Measurements from ENCODE around the gene CERK.
A peak's percentile ranks its signal among the peaks of the same experiment; 100 is the strongest.
"Not testable (repeated sequence)": the region's sequence is repeated elsewhere in the genome, so short reads cannot be mapped to it uniquely, and the experiment has no call there.

CERK gene

DNA sequence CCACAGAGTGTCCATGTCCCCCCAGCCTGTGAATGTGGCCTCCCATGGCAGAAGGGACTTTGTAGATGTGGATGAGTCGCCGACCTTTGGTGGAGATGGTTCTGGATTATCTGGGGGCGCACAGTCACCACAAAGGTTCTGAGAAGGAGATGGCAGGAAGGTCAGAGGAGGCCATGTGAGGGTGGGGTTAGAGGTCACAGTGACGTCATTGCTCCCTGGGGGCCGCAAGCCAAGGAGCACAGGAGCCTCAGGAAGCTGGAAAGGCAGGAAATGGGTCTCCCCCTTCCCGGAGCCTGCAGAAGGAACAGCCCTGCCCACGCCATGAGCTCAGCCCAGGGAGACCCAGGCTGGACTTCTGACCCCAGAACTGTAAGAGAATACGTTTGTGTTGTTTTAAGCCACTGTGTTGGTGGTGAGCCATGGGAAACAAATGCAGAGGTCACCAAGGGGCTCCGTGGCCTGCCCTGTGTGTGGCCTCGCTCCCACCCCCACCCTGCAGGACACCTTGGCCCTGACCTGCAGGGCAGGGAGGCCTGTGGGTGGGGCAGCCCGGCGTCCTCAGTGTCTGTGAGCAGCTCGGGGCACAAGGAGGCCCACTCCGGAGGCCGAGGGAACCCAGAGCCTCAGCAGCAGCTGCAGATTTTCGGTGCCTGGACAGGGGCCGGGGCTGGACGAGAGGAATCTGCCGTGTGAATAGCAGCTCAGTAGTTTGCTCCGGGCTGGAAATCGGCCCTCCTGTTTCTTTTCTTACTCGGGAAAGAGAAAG lies 85.8 kb downstream of the CERK start:
- TF ChIP-seq, protein P1, sequence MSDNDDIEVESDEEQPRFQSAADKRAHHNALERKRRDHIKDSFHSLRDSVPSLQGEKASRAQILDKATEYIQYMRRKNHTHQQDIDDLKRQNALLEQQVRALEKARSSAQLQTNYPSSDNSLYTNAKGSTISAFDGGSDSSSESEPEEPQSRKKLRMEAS (IDR thresholded peaks at IDR 0.05; ENCODE audit: low read depth, low read length) = no peak
- no peak overlapping the region for H3K4me3 ChIP-seq (ENCODE audit: low read depth, low read length)
- peak; percentile 48 for DNase-seq (ENCODE audit: low read depth)

DNA sequence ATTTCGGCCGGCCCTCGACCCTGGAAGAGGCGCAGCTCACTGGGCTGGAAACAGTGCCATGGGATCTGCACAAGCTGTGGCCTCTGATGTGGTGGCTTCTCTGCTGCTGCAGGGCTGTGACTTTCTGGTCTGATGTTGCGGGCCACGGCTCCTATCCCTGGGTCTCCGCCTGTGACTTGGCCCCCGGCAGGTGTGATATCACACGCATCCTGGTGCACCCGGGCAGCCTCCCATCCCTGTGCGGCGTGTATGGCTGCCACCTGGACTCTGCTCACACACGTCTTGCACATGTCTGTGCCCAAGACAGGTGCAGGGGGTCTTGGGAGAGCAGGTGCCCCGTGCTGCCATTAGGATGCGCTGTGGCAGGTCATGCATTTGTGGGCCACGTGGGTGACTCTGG lies 86.7 kb downstream of the CERK start:
- no peak for TF ChIP-seq POLR2A (IDR thresholded peaks at IDR 0.05; ENCODE audit: extremely low read depth, insufficient read length)
- TF ChIP-seq, protein P1 (IDR thresholded peaks at IDR 0.05; ENCODE audit: low read depth, low read length) = no peak
- TF ChIP-seq, protein P2, sequence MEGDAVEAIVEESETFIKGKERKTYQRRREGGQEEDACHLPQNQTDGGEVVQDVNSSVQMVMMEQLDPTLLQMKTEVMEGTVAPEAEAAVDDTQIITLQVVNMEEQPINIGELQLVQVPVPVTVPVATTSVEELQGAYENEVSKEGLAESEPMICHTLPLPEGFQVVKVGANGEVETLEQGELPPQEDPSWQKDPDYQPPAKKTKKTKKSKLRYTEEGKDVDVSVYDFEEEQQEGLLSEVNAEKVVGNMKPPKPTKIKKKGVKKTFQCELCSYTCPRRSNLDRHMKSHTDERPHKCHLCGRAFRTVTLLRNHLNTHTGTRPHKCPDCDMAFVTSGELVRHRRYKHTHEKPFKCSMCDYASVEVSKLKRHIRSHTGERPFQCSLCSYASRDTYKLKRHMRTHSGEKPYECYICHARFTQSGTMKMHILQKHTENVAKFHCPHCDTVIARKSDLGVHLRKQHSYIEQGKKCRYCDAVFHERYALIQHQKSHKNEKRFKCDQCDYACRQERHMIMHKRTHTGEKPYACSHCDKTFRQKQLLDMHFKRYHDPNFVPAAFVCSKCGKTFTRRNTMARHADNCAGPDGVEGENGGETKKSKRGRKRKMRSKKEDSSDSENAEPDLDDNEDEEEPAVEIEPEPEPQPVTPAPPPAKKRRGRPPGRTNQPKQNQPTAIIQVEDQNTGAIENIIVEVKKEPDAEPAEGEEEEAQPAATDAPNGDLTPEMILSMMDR (IDR thresholded peaks at IDR 0.05; ENCODE audit: low read depth, low read length) = no peak
- TF ChIP-seq MYC (IDR thresholded peaks at IDR 0.05; ENCODE audit: low read depth, low read length) = no peak
- no peak for DNase-seq (ENCODE audit: low read depth)
- H3K4me3 ChIP-seq (ENCODE audit: low read depth, low read length) = no peak overlapping the region

DNA sequence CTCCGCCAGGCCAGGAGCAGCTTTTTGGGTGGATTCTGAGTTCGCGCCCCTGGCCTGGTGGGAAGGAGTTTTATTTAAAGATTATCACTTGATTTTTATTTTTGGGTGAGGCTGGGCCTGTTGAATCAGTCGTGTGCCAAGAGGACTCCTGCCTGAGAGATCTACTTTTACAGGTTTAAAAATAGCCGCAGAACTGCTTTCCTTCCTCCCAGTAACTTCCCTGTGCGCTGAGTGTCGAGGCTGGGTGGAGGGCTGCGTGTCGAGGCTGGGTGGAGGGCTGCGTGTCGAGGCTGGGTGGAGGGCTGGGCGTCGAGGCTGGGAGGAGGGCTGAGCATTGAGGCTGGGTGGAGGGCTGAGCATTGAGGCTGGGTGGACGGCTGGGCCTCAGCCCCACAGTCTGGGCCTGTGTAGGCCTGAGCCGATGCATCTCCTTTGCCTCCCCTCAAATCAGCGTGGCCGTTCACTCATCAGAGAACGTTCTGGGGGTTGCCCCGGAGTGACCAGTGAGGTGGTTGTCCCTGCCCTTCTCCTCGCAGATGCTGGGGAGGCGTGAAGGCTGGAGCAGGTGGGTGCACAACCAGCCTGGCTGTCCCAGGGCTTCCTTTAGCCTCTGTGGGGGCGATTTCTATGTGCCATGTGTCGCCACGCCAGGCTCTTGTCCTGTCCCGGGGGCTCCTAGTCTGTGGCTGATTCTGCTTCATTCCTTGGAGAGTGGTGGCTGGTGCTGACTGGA lies 87.8 kb downstream of the CERK start:
- DNase-seq (ENCODE audit: low read depth) = no peak
- H3K4me3 ChIP-seq (ENCODE audit: low read depth, low read length) = no peak overlapping the region
- TF ChIP-seq, protein P1 (IDR thresholded peaks at IDR 0.05; ENCODE audit: low read depth, low read length) = no peak
- TF ChIP-seq MYC (IDR thresholded peaks at IDR 0.05; ENCODE audit: low read depth, low read length) (no peak), POLR2A (IDR thresholded peaks at IDR 0.05; ENCODE audit: extremely low read depth, insufficient read length) (no peak)
- TF ChIP-seq, protein P2 (IDR thresholded peaks at IDR 0.05; ENCODE audit: low read depth, low read length) = no peak

DNA sequence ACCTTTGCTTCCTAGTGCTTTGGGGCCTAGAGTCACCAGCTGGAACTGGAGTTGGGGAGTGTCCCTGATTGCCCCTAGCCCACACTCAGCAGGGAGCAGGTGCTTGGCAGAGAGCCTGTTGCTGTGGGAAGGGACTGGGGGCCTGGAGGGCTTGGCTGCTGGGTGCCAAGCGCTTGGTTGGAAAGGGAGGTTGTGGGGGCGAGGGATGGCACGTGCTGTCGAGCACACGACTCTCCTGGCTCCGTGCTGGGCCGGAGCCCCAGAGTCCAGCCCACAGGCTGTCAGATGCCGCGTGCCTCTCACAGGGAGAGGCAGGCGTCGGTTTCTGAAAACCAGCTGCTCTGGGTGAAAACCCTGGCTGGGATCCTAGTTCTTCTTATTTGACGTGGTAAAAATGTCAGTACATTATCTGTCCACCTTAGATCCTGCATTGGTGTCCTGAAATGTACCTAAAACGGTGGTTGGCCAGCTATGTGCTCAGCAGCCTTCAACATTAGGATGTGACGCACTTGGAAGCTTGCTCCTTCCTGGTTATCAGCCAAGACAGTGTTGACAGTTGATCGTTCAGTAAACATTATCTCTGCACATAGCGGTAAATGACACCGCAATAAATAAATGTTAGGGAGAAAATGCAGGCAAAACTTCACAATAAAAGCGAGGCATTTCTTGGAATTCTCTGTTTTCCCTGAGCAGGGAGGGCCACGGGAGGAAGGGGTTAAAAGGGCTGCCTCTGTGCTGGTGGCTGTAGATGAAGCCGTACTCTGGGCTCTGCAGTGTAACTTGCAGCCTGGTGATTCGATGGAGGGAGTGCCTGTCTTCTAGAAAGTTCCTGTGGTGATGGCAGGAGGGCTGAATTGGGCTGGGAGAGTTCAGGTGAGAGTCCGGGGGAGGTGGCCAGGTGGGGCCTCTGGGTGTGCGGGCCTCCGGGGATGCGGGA lies 88.6 kb downstream of the CERK start:
- DNase-seq (ENCODE audit: low read depth) = no peak
- no peak overlapping the region for H3K4me3 ChIP-seq (ENCODE audit: low read depth, low read length)
- TF ChIP-seq MYC (IDR thresholded peaks at IDR 0.05; ENCODE audit: low read depth, low read length) = no peak
- TF ChIP-seq POLR2A (IDR thresholded peaks at IDR 0.05; ENCODE audit: extremely low read depth, insufficient read length) = no peak
- TF ChIP-seq, protein P1 (IDR thresholded peaks at IDR 0.05; ENCODE audit: low read depth, low read length) = no peak
- TF ChIP-seq, protein P2 (IDR thresholded peaks at IDR 0.05; ENCODE audit: low read depth, low read length) = no peak

DNA sequence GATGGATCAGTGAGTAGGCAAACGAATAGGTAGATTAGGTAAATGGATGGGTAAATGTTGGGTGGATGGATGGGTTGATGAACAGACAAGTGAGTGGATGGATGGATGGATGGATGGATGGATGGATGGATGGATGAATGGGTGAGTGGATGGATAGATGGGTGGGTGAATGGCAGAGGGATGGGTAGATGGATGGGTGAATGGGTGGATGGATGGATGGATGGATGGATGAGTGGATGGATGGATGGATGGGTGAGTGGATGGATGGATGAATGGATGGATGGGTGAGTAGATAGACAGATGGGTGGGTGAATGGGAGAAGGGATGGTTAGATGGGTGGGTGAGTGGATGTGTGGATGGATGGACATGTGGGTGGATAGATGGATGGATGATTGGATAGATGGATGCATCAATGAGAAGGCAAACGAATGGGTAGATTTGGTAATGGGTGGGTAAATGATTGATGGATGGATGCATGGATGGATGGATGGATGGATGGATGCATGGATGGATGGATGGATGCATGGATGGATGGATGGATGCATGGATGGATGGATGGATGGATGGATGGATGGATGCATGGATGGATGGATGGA lies 89.7 kb downstream of the CERK start:
- DNase-seq (ENCODE audit: low read depth); H3K4me3 ChIP-seq (ENCODE audit: low read depth, low read length): not testable (repeated sequence)

DNA sequence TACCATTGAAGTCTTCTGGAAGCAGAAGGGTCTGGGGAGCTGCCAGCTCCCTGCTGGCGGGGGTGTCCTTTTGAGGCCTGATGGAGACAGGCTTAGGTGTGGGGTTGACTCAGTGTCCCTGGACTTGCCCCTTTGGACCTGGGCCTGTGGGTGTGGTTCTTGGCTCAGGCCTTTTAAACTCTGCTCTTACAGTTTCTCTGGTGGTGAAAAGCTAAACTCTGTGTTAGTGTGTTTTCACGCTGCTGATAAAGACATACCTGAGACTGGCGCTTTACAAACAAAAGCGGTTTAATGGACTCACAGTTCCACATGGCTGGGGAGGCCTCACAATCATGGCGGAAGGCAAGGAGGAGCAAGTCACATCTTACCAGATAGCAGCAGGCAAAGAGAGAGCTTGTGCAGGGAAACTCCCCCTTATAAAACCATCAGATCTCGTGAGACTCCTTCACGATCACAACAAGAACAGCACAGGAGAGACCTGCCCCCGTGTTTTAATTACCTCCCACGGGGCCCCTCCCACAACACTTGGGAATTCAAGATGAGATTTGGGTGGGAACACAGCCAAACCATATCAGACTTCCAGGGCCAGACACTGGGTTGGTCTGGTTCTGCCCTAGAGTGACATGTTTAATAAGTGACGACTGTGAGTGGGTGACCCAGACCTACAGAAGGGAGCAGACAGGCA lies 91.4 kb downstream of the CERK start:
- no peak for DNase-seq (ENCODE audit: low read depth)
- TF ChIP-seq, protein P1 (IDR thresholded peaks at IDR 0.05; ENCODE audit: low read depth, low read length) = no peak
- no peak for TF ChIP-seq MYC (IDR thresholded peaks at IDR 0.05; ENCODE audit: low read depth, low read length)
- TF ChIP-seq, protein P2 (IDR thresholded peaks at IDR 0.05; ENCODE audit: low read depth, low read length) = no peak
- TF ChIP-seq POLR2A (IDR thresholded peaks at IDR 0.05; ENCODE audit: extremely low read depth, insufficient read length) = no peak
- no peak overlapping the region for H3K4me3 ChIP-seq (ENCODE audit: low read depth, low read length)

DNA sequence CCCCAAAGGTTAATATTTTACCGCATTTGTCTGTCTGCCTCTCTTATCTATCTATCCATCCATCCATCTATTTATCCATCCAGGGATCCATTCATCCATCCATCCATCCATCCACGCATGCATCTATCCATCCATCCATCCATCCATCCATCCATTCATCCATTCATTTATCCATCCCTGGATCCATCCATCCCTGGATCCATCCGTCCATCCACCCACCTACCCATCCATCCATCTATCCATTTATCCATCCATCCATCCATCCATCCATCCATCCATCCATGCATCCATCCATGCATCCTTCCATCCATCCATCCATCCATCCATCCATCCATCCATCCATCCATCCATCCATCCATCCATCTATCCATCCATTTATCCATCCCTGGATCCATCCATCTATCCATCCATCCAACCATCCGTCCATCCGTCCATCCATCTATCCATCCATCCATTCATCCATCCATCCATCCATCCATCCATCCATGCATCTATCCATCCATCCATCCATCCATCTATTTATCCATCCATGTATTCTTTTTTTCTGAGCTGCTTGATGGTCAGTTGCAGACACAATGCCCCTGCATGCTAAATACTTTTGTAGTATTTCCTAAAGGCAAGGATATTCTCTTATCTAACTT lies 95.1 kb downstream of the CERK start:
- DNase-seq (ENCODE audit: low read depth); H3K4me3 ChIP-seq (ENCODE audit: low read depth, low read length): not testable (repeated sequence)

All from NB4 (cell line).